ENCODE measurements around the gene CPA4.

DNA sequence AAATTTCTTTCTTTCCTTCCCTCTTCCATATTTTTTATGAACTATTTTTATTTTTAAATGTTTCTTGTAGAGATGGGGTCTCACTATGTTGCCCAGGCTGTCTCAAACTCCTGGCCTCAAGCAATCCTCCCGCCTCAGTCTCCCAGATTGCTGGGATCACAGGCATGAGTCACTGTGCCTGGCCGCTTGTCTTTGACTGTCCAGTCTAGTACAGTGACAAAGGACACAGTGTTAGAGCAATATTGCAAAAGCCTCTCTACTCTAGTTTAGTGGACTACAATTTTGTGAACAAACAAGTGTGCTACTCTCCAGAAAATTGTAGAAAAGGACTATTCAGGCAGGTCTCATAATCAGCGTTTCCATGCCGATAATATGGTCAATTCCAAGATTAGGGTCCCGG is 11.0 kb downstream of the CPA4 start:
- TF ChIP-seq, protein P1, sequence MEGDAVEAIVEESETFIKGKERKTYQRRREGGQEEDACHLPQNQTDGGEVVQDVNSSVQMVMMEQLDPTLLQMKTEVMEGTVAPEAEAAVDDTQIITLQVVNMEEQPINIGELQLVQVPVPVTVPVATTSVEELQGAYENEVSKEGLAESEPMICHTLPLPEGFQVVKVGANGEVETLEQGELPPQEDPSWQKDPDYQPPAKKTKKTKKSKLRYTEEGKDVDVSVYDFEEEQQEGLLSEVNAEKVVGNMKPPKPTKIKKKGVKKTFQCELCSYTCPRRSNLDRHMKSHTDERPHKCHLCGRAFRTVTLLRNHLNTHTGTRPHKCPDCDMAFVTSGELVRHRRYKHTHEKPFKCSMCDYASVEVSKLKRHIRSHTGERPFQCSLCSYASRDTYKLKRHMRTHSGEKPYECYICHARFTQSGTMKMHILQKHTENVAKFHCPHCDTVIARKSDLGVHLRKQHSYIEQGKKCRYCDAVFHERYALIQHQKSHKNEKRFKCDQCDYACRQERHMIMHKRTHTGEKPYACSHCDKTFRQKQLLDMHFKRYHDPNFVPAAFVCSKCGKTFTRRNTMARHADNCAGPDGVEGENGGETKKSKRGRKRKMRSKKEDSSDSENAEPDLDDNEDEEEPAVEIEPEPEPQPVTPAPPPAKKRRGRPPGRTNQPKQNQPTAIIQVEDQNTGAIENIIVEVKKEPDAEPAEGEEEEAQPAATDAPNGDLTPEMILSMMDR (IDR thresholded peaks at IDR 0.05): no peak
- TF ChIP-seq POLR2A (IDR thresholded peaks at IDR 0.05): no peak

Data from lower leg skin (tissue), 3 donors.